H1 (cell line): ENCODE results near the gene ANKH. TPM values are rescaled to one million over a fixed set of nuclear protein-coding genes. Genes with fewer than 3 reads are reported as not detected.

Experiments used
- CTCF ChIA-PET: fragments of 300-600 bp; sonication (Branson Sonifier 250); formaldehyde crosslinking; loops from one replicate; lab custom pipeline; 2021; ENCODE audit not compliant: partially characterized antibody; lab: Charles Lee
- POLR2A ChIA-PET: fragments of 300-600 bp; sonication (Branson Sonifier 250); formaldehyde crosslinking; loops from one replicate; lab custom pipeline; 2021; ENCODE audit warnings: inconsistent platforms; ENCODE audit not compliant: partially characterized antibody; lab: Charles Lee
- DNase-seq, 2 experiments: peaks; one replicate each; pipeline versions ENCODE4 v3.0.0 to v3.0.0-alpha.2; 2010 to 2022; ENCODE audit warnings: low spot score in 2 of 2, low read depth in 1 of 2, mixed read lengths in 1 of 2
- FAIRE-seq: peaks from 2 replicates; lab custom pipeline; 2011; peaks lifted over from hg19 to GRCh38; lab: Jason Lieb, UNC
- H2AFZ ChIP-seq: 2 replicates; pipeline ENCODE4 v1.8.1; 2012; ENCODE audit warnings: low read length, inconsistent platforms
- H2AK5ac ChIP-seq: 2 replicates; pipeline ENCODE4 v1.6.1; 2013; ENCODE audit warnings: low read depth, low read length
- H2BK120ac ChIP-seq: replicated peaks from 2 replicates; pipeline ENCODE3; 2013; ENCODE audit warnings: low read depth, low read length, inconsistent platforms
- H2BK12ac ChIP-seq: 2 replicates; pipeline ENCODE4 v1.6.1; 2013; ENCODE audit warnings: low read depth, low read length
- H2BK15ac ChIP-seq: 2 replicates; pipeline ENCODE4 v1.6.1; 2013; ENCODE audit warnings: low read length
- H2BK20ac ChIP-seq: 2 replicates; pipeline ENCODE4 v1.6.1; 2013; ENCODE audit warnings: low read length
- H2BK5ac ChIP-seq: 2 replicates; pipeline ENCODE4 v1.6.1; 2013; ENCODE audit warnings: low read depth, low read length
- H3K14ac ChIP-seq: 2 replicates; pipeline ENCODE4 v1.6.1; 2013; ENCODE audit warnings: inconsistent platforms; ENCODE audit not compliant: insufficient read length
- H3K18ac ChIP-seq: 2 replicates; pipeline ENCODE4 v1.6.1; 2013; ENCODE audit warnings: low read length; ENCODE audit errors: extremely low read depth
- H3K23ac ChIP-seq: 2 replicates; pipeline ENCODE4 v1.6.1; 2013; ENCODE audit warnings: inconsistent platforms; ENCODE audit not compliant: insufficient read length
- H3K23me2 ChIP-seq: 2 replicates; pipeline ENCODE4 v1.6.1; 2013; ENCODE audit warnings: low read depth, low read length
- H3K27ac ChIP-seq: 2 replicates; pipeline ENCODE4 v1.6.1; 2011; ENCODE audit warnings: low read depth, low read length, inconsistent platforms
- H3K27me3 ChIP-seq, 4 experiments: replicated peaks in 1 of 4; 1 replicate in 1 of 4; 2 replicates in 3 of 4; pipeline versions ENCODE4 v1.6.1 to v1.8.1; 2011 to 2013; ENCODE audit warnings: low read length in 3 of 4, mild to moderate bottlenecking in 3 of 4, inconsistent platforms in 2 of 4, mixed read lengths in 2 of 4, moderate library complexity in 1 of 4; ENCODE audit not compliant: control insufficient read depth in 3 of 4, insufficient read depth in 3 of 4; ENCODE audit errors: extremely low read depth in 1 of 4
- H3K36me3 ChIP-seq, 4 experiments: 2 replicates each; pipeline versions ENCODE4 v1.6.1 to v1.8.1; 2011 to 2013; ENCODE audit warnings: mild to moderate bottlenecking in 4 of 4, low read length in 3 of 4, moderate library complexity in 2 of 4, control low read depth in 1 of 4, inconsistent platforms in 1 of 4; ENCODE audit not compliant: insufficient read depth in 4 of 4, control insufficient read depth in 2 of 4
- H3K4ac ChIP-seq: replicated peaks from 2 replicates; pipeline ENCODE3; 2013; ENCODE audit warnings: low read length, low read depth, mixed read lengths, inconsistent platforms; ENCODE audit not compliant: insufficient read length
- H3K4me1 ChIP-seq, 4 experiments: replicated peaks in 1 of 4; 1 replicate in 1 of 4; 2 replicates in 3 of 4; pipeline versions ENCODE4 v1.6.1 to v1.8.1; 2011 to 2013; ENCODE audit warnings: low read length in 3 of 4, inconsistent platforms in 2 of 4, mixed read lengths in 1 of 4; ENCODE audit not compliant: insufficient read depth in 4 of 4, control insufficient read depth in 3 of 4
- H3K4me2 ChIP-seq, 2 experiments: 2 replicates each; pipeline versions ENCODE4 v1.6.1 to v1.8.1; 2011 to 2013; ENCODE audit warnings: low read depth in 2 of 2, low read length in 2 of 2, control low read depth in 1 of 2, inconsistent platforms in 1 of 2, mild to moderate bottlenecking in 1 of 2; ENCODE audit not compliant: insufficient read depth in 1 of 2
- H3K4me3 ChIP-seq, 4 experiments: fragments of 200-600, 300-600 bp in 1 of 4; sonication (generic), shearing (Covaris generic), sonication (Bioruptor Twin) in 1 of 4; 2 replicates each; pipeline versions ENCODE4 v1.5.1 to v1.8.1; 2011 to 2016; ENCODE audit warnings: low read length in 4 of 4, low read depth in 3 of 4, control low read depth in 2 of 4, inconsistent platforms in 2 of 4, mild to moderate bottlenecking in 2 of 4, mixed read lengths in 1 of 4, moderate library complexity in 1 of 4; ENCODE audit not compliant: insufficient read depth in 2 of 4; ENCODE audit errors: extremely low read depth in 1 of 4
- H3K56ac ChIP-seq: replicated peaks from 2 replicates; pipeline ENCODE3; 2013; ENCODE audit warnings: low read depth, mild to moderate bottlenecking, mixed read lengths, low read length, inconsistent platforms; ENCODE audit not compliant: insufficient read length
- H3K79me1 ChIP-seq: 2 replicates; pipeline ENCODE4 v1.6.1; 2013; ENCODE audit warnings: low read depth, low read length, control low read depth
- H3K79me2 ChIP-seq, 2 experiments: 2 replicates each; pipeline versions ENCODE4 v1.6.1 to v1.8.1; 2012 to 2013; ENCODE audit warnings: low read length in 2 of 2, mild to moderate bottlenecking in 2 of 2, inconsistent platforms in 1 of 2; ENCODE audit not compliant: insufficient read depth in 2 of 2, control insufficient read depth in 1 of 2
- H3K9ac ChIP-seq, 4 experiments: replicated peaks in 1 of 4; 1 replicate in 1 of 4; 2 replicates in 3 of 4; pipeline versions ENCODE4 v1.6.1 to v1.8.1; 2011 to 2013; ENCODE audit warnings: low read depth in 3 of 4, low read length in 3 of 4, control low read depth in 2 of 4, mild to moderate bottlenecking in 2 of 4, moderate library complexity in 2 of 4, inconsistent platforms in 1 of 4; ENCODE audit errors: extremely low read depth in 1 of 4
- H3K9me3 ChIP-seq, 2 experiments: 2 replicates each; pipeline versions ENCODE4 v1.6.1 to v1.8.1; 2012 to 2013; ENCODE audit warnings: mild to moderate bottlenecking in 2 of 2, moderate library complexity in 2 of 2, control low read depth in 1 of 2, inconsistent platforms in 1 of 2, low read depth in 1 of 2, low read length in 1 of 2, mixed read lengths in 1 of 2; ENCODE audit not compliant: insufficient read depth in 2 of 2
- H4K20me1 ChIP-seq, 2 experiments: replicated peaks in 1 of 2; 2 replicates each; pipeline versions ENCODE3 to v1.8.1; 2011 to 2013; ENCODE audit warnings: inconsistent platforms in 2 of 2, low read length in 2 of 2, mild to moderate bottlenecking in 1 of 2; ENCODE audit not compliant: insufficient read depth in 2 of 2, control insufficient read depth in 1 of 2
- H4K5ac ChIP-seq: 2 replicates; pipeline ENCODE4 v1.6.1; 2013; ENCODE audit warnings: low read length, low read depth, mixed read lengths, inconsistent platforms; ENCODE audit not compliant: insufficient read length
- H4K8ac ChIP-seq: 2 replicates; pipeline ENCODE4 v1.8.0; 2013; ENCODE audit warnings: mild to moderate bottlenecking, moderate library complexity, low read length, inconsistent platforms; ENCODE audit not compliant: insufficient read depth; ENCODE audit errors: extremely low read depth
- H4K91ac ChIP-seq: replicated peaks from 2 replicates; pipeline ENCODE3; 2013; ENCODE audit warnings: low read length, mixed read lengths, inconsistent platforms; ENCODE audit not compliant: insufficient read length
- EGR1 ChIP-seq: IDR thresholded peaks from 2 replicates; pipeline ENCODE4 v1.6.1; 2011; ENCODE audit warnings: low read depth, low read length, borderline replicate concordance
- JUN ChIP-seq: IDR thresholded peaks from 2 replicates; pipeline ENCODE4 v1.6.1; 2011; ENCODE audit warnings: low read depth, mild to moderate bottlenecking, improper control_type of control experiment, low read length
- KDM5A ChIP-seq: fragments of 200-600 bp; IDR thresholded peaks from 2 replicates; pipeline ENCODE4 v1.7.1; 2012; ENCODE audit warnings: mild to moderate bottlenecking, low read length, inconsistent platforms, mixed read lengths
- SIX5 ChIP-seq: IDR thresholded peaks from 2 replicates; pipeline ENCODE4 v1.6.1; 2011; ENCODE audit warnings: mild to moderate bottlenecking, low read depth, low read length
- WGBS, 2 experiments: shearing (Covaris generic) in 1 of 2; methylation state at CpG; one replicate each; pipeline versions ENCODE4 v1.1.6 to v1.1.7; 2013 to 2015; ENCODE audit warnings: low lambda C conversion rate in 2 of 2, mixed read lengths in 2 of 2, inconsistent platforms in 1 of 2, low coverage in 1 of 2, missing lambda C conversion rate in 1 of 2; ENCODE audit not compliant: insufficient replicate concordance in 2 of 2, insufficient coverage in 1 of 2, insufficient read length in 1 of 2; ENCODE audit errors: extremely low coverage in 1 of 2, missing lambda C conversion rate in 1 of 2; 5-methylcytosine and 5-hydroxymethylcytosine counted together
- polyA plus RNA-seq, 7 experiments: library from polyadenylated mRNA; depleted of rRNA in 3 of 7; stranded (reverse) in 5 of 7; unstranded in 2 of 7; fragments of >200 nt in 5 of 7; fragments of 200-250 nt in 2 of 7; gene quantifications; 1 replicate in 5 of 7; 2 replicates in 1 of 7; 4 replicates in 1 of 7; pipeline versions ENCODE4 v1.2.1 to v1.2.3, GENCODE V29; 2011 to 2013; ENCODE audit warnings: missing spikeins in 2 of 7, mixed read lengths in 2 of 7
- total RNA-seq: library from RNA; stranded (reverse); fragmentation: NEBNext Ultra II Directional; extraction: Animal tissue kit (Norgen Biotek cat#: 25700); gene quantifications from 2 replicates; pipeline ENCODE4 v1.2.1, GENCODE V29; 2021
- TF ChIP-seq, protein P1 (sequence below): IDR thresholded peaks from 2 replicates; pipeline ENCODE4 v1.6.1; 2011; ENCODE audit warnings: low read depth, mild to moderate bottlenecking, low read length; ENCODE audit not compliant: insufficient read depth

ANKH gene
- total and polyA plus RNA-seq, 2 of the 8 experiments (the other 6 are each of a cell fraction or from before 2014, with no cell fraction given) = 5.3 to 13.0 TPM

DNA sequence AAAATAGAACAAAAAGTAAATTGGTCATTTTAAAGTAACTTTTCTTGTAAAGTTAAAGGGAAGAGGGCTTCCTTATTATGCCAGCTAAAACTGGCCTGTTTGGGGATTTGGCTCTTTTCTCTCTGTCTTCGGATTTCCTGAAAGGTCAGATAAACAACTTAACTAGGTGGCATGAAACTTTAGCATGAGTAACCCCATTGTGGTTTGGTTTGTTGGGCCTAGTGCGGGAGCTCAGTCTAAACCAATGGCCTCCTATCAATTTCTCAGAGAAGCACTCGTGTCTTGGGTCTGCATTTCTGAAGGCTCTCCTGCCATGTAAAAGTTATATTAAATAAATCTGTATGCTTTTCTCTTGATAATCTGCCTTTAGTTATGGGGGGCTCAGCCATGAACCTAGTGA is 48.5 kb upstream of the ANKH start:
- Histone ChIP-seq H3K36me3 (no peaks in the 10 kb centered on the region), H3K9me3 (no peaks in the 10 kb centered on the region), H3K4me2 (no peak overlapping the region), H3K18ac (no peak overlapping the region), H3K4me3 (no peak overlapping the region), H2BK5ac (no peak overlapping the region), H3K14ac (no peak overlapping the region), H3K4ac (no peak overlapping the region), H2AFZ (no peak overlapping the region), H3K27ac (no peak overlapping the region), H3K23ac (no peak overlapping the region), H3K79me2 (no peaks in the 10 kb centered on the region), H2BK20ac (no peak overlapping the region), H2BK120ac (no peak overlapping the region), H2AK5ac (no peak overlapping the region), H3K56ac (no peak overlapping the region), H3K23me2 (no peaks in the 10 kb centered on the region), H4K8ac (no peak overlapping the region), H3K4me1 (no peaks in the 10 kb centered on the region), H3K9ac (no peak overlapping the region), H3K79me1 (no peaks in the 10 kb centered on the region), H2BK15ac (no peak overlapping the region), H4K5ac (no peak overlapping the region), H4K91ac (no peak overlapping the region), H4K20me1 (no peaks in the 10 kb centered on the region), H3K27me3 (no peaks in the 10 kb centered on the region), H2BK12ac (no peak overlapping the region)
- WGBS, 2 experiments = 93% methylated on average over 3 of the region's 3 CpGs; no CpG with 5 or more reads in 1 of the 2 experiments
- no peak for DNase-seq
- FAIRE-seq = no peak
- TF ChIP-seq KDM5A (no peak), JUN (no peak), SIX5 (no peak), EGR1 (no peak)
- TF ChIP-seq, protein P1, sequence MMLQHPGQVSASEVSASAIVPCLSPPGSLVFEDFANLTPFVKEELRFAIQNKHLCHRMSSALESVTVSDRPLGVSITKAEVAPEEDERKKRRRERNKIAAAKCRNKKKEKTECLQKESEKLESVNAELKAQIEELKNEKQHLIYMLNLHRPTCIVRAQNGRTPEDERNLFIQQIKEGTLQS = no peak
- ChIA-PET POLR2A (no interaction called here), CTCF (no interaction called here)
